CD8-positive, alpha-beta memory T cell (primary cell): Measurements from ENCODE around the gene ZNF221. TPM values are rescaled to one million over a fixed set of nuclear protein-coding genes. Genes with fewer than 3 reads are reported as not detected.

Source experiments
- CTCF ChIA-PET: fragments of 350-600 bp; sonication (Branson Sonifier 250); formaldehyde crosslinking; loops from one replicate; lab custom pipeline; 2021; ENCODE audit warnings: antibody characterized with exemption; lab: Charles Lee
- POLR2A ChIA-PET: fragments of 350-600 bp; sonication (Branson Sonifier 250); formaldehyde crosslinking; loops from one replicate; lab custom pipeline; 2021; ENCODE audit warnings: antibody characterized with exemption; lab: Charles Lee
- DNase-seq, 5 donors: peaks; one replicate each; pipeline versions ENCODE4 v3.0.0 to v3.0.0-alpha.2; 2020 to 2022; ENCODE audit warnings: mixed read lengths in 1 of 5
- H3K27ac ChIP-seq: one replicate; pipeline ENCODE4 v1.7.0; 2013; ENCODE audit warnings: low read depth, mild to moderate bottlenecking, low read length, moderate library complexity
- H3K27me3 ChIP-seq: 2 replicates; pipeline ENCODE4 v1.7.0; 2013; ENCODE audit warnings: low read length, mild to moderate bottlenecking; ENCODE audit not compliant: insufficient read depth, poor library complexity, severe bottlenecking
- H3K36me3 ChIP-seq: 2 replicates; pipeline ENCODE4 v1.7.0; 2013; ENCODE audit warnings: mild to moderate bottlenecking, low read length, moderate library complexity; ENCODE audit not compliant: insufficient read depth
- H3K4me1 ChIP-seq: 2 replicates; pipeline ENCODE4 v1.7.0; 2013; ENCODE audit warnings: mild to moderate bottlenecking, low read length, moderate library complexity; ENCODE audit not compliant: insufficient read depth
- H3K4me3 ChIP-seq: 2 replicates; pipeline ENCODE4 v1.7.0; 2013; ENCODE audit warnings: mild to moderate bottlenecking, low read length
- H3K9me3 ChIP-seq: 2 replicates; pipeline ENCODE4 v1.7.0; 2013; ENCODE audit warnings: mild to moderate bottlenecking, low read length
- H3K27ac Mint-ChIP-seq, 8 donors: one replicate each; pipeline ENCODE4 v1.8.0; 2020 to 2021; ENCODE audit warnings: mixed read lengths in 8 of 8, mild to moderate bottlenecking in 6 of 8, inconsistent platforms in 3 of 8, moderate library complexity in 3 of 8
- H3K27me3 Mint-ChIP-seq, 2 donors: one replicate each; pipeline ENCODE4 v1.8.0; 2020 to 2021; ENCODE audit warnings: mixed read lengths in 2 of 2, mild to moderate bottlenecking in 1 of 2, moderate library complexity in 1 of 2
- H3K36me3 Mint-ChIP-seq, 3 donors: one replicate each; pipeline ENCODE4 v1.8.0; 2020 to 2021; ENCODE audit warnings: mixed read lengths in 3 of 3, inconsistent platforms in 1 of 3, mild to moderate bottlenecking in 1 of 3
- H3K4me1 Mint-ChIP-seq, 3 donors: one replicate each; pipeline ENCODE4 v1.8.0; 2020 to 2021; ENCODE audit warnings: mixed read lengths in 3 of 3, inconsistent platforms in 1 of 3, mild to moderate bottlenecking in 1 of 3
- H3K4me3 Mint-ChIP-seq, 7 donors: one replicate each; pipeline ENCODE4 v1.8.0; 2020 to 2021; ENCODE audit warnings: mixed read lengths in 7 of 7, mild to moderate bottlenecking in 6 of 7, moderate library complexity in 4 of 7, inconsistent platforms in 2 of 7
- H3K9me3 Mint-ChIP-seq, 5 donors: one replicate each; pipeline ENCODE4 v1.8.0; 2020 to 2022; ENCODE audit warnings: mixed read lengths in 5 of 5, mild to moderate bottlenecking in 3 of 5, moderate library complexity in 2 of 5, inconsistent platforms in 1 of 5
- polyA plus RNA-seq: library from polyadenylated mRNA; unstranded; fragments of 300-500 nt; fragmentation: Illumina TruSeq; gene quantifications from one replicate; pipeline ENCODE4 v1.2.3, GENCODE V29; 2021
- total RNA-seq, 2 experiments: library from RNA; stranded (reverse); gene quantifications; one replicate each; pipeline ENCODE4 v1.2.3, GENCODE V29; 2021

The ZNF221 gene
- total and polyA plus RNA-seq, 3 experiments from 2014 or later: 1.7 to 3.3 (median 1.8) TPM

GRCh38 chr19:43966079-43966694, 15.2 kb downstream of the ZNF221 start:
- Histone ChIP-seq H3K9me3 (peaks cover 23% of the 10 kb centered on the region), H3K27me3 (no peaks in the 10 kb centered on the region), H3K4me1 (no peaks in the 10 kb centered on the region), H3K36me3 (peaks cover 6% of the 10 kb centered on the region), H3K4me3 (no peak overlapping the region), H3K27ac (no peak overlapping the region)
- Mint-ChIP-seq H3K4me1 (no peaks in the 10 kb centered on the region), H3K4me3 (no peak overlapping the region), H3K27me3 (no peaks in the 10 kb centered on the region), H3K36me3 (peaks cover 26 to 85% (median 64%) of the 10 kb centered on the region in 3 donors), H3K9me3 (peaks cover 54 to 93% (median 83%) of the 10 kb centered on the region in 5 donors), H3K27ac (no peak overlapping the region)
- ChIA-PET POLR2A (no interaction called here), CTCF (interaction anchor here (1.4 kb wide), 1 partner anchor 12 kb away, joined by 5 read pairs; no protein-coding TSS in a partner anchor)
- no peak for DNase-seq

DNA sequence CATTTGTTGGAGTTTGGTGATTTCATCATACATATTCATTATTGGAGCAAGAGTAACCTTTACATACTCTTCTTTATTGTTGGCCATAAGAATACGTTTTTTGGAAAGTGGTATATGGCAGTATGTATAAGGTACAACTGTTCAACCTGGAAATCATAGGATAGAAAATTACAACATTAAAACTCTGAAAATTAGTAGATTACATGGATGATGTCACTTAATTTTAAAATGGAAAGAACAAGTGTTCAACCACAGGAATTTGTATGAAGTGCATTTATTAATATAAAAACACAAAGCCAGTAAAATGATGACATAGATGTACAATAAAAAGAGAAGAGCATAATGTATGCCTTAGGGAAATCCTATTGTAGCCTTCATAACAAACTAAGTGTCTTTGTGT, 25.7 kb downstream of the ZNF221 start:
- no peaks in the 10 kb centered on the region for H3K4me1 ChIP-seq
- no peak overlapping the region for H3K4me3 ChIP-seq
- no peak for DNase-seq
- H3K27ac Mint-ChIP-seq: no peak overlapping the region
- H3K27me3 ChIP-seq: no peaks in the 10 kb centered on the region
- no peaks in the 10 kb centered on the region for H3K4me1 Mint-ChIP-seq
- peaks cover 4% of the 10 kb centered on the region for H3K9me3 ChIP-seq
- H3K36me3 Mint-ChIP-seq: peaks cover 0 to 51% (median 8%) of the 10 kb centered on the region in 3 donors
- no peak overlapping the region for H3K27ac ChIP-seq
- H3K4me3 Mint-ChIP-seq: no peak overlapping the region
- no peaks in the 10 kb centered on the region for H3K36me3 ChIP-seq
- H3K27me3 Mint-ChIP-seq: peaks cover 0 to 4% of the 10 kb centered on the region in 2 donors
- peaks cover 26 to 61% (median 52%) of the 10 kb centered on the region in 5 donors for H3K9me3 Mint-ChIP-seq
- CTCF ChIA-PET: no interaction called here
- POLR2A ChIA-PET: no interaction called here

DNA sequence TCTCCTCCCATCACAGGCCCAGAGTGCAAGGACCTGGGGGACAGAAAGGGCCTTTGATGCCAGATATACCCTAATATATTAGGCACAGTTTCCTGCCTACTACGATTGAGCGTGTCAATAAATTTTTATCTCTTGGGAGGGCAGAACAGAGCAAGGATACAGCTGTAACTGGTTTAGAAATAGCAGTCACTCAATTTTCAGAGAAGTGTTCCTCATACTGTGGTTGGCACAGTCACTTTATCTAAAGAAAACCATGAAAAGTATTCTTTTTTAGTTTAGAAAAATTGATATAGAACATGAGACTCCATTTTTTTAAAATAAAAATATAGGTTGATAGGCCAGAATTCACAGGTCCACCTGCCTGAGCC, 32.5 kb downstream of the ZNF221 start:
- DNase-seq: no peak
- H3K9me3 Mint-ChIP-seq: peaks cover 0 to 8% (median 5%) of the 10 kb centered on the region in 5 donors
- H3K9me3 ChIP-seq: no peaks in the 10 kb centered on the region
- H3K27ac Mint-ChIP-seq: peak overlapping the region; percentile 39 to 86 (median 68)
- H3K36me3 ChIP-seq: no peaks in the 10 kb centered on the region
- H3K4me3 ChIP-seq: peak overlapping the region; percentile 92
- POLR2A ChIA-PET: interaction anchor here (1.4 kb wide), 1 partner anchor 18 kb away, joined by 3 read pairs; no protein-coding TSS in a partner anchor
- H3K4me1 Mint-ChIP-seq: peaks cover 13 to 24% (median 15%) of the 10 kb centered on the region in 3 donors
- H3K27ac ChIP-seq: no peak overlapping the region
- H3K27me3 ChIP-seq: no peaks in the 10 kb centered on the region
- peaks cover 6% of the 10 kb centered on the region for H3K4me1 ChIP-seq
- H3K27me3 Mint-ChIP-seq: no peaks in the 10 kb centered on the region
- peaks cover 4 to 22% (median 17%) of the 10 kb centered on the region in 3 donors for H3K36me3 Mint-ChIP-seq
- CTCF ChIA-PET: no interaction called here
- peak overlapping the region; percentile 83 to 99 (median 95) for H3K4me3 Mint-ChIP-seq

DNA sequence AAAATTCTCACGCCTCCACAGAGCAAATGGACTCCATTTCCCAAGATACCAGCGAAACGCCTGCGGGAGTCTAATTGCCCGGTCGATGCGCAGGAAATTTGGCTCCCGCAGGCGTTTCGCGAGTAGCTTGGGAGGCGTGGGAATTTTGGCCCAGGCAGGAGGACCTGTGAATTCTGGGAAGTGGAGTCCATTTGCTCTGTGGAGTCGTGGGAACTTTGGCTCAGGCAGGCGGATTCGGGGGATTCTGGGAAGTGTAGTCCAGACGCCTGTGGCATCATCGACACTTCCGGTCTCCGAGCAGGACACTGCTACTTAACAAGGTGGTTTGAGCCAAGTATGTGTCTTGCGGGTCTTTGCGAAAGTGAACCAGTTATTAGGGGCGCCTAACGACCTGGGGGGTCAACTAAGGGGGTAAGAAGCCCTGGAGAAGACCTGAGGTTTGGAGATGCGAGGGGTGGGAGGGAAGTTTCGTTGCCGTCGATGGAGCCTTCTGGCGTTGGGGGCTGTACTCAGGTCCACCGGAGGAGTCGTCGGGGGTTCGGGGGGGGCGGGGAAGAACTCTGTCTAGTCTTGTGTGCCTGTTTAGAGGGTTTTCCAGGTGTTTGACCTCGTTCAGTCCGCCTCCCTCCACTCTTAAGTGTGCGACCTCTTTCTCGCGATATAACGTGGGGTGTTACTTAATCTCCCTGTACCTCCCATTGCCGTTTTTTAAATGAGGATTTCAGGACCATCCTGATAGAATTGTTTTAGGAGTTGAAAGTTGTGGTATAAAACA, 33.1 kb downstream of the ZNF221 start, which contains the start of gene ZNF155:
TSS of gene ZNF155 (plus strand) at position 277 of the 775 bp plus-strand sequence. CDS start 4,356 bp downstream, outside the sequence.
- CTCF ChIA-PET: no interaction called here
- no peaks in the 10 kb centered on the region for H3K9me3 ChIP-seq
- H3K4me1 ChIP-seq: peaks cover 6% of the 10 kb centered on the region
- Mint-ChIP-seq H3K4me3 (peak within 1 kb of the TSS; percentile 89 to 99 (median 98)), H3K9me3 (peaks cover 0 to 8% (median 3%) of the 10 kb centered on the region in 5 donors), H3K4me1 (peaks cover 15 to 26% (median 15%) of the 10 kb centered on the region in 3 donors), H3K36me3 (peaks cover 10 to 28% (median 23%) of the 10 kb centered on the region in 3 donors), H3K27ac (peak within 1 kb of the TSS; percentile 43 to 99 (median 95)), H3K27me3 (no peaks in the 10 kb centered on the region)
- POLR2A ChIA-PET: interaction anchor here (1.4 kb wide), 1 partner anchor 18 kb away, joined by 3 read pairs; no protein-coding TSS in a partner anchor
- no peaks in the 10 kb centered on the region for H3K27me3 ChIP-seq
- H3K36me3 ChIP-seq: no peaks in the 10 kb centered on the region
- DNase-seq: peak; percentile 50 to 77 (median 64)
- peak within 1 kb of the TSS; percentile 92 for H3K4me3 ChIP-seq
- peak within 1 kb of the TSS; percentile 39 for H3K27ac ChIP-seq

GRCh38 chr19:43984687-43985000, 33.6 kb downstream of the ZNF221 start:
- Histone ChIP-seq H3K36me3 (peaks cover 4% of the 10 kb centered on the region), H3K27ac (no peak overlapping the region), H3K27me3 (no peaks in the 10 kb centered on the region), H3K4me3 (peak overlapping the region; percentile 92), H3K9me3 (no peaks in the 10 kb centered on the region), H3K4me1 (peaks cover 6% of the 10 kb centered on the region)
- Mint-ChIP-seq H3K27me3 (no peaks in the 10 kb centered on the region), H3K36me3 (peaks cover 15 to 31% (median 29%) of the 10 kb centered on the region in 3 donors), H3K4me1 (peaks cover 15 to 26% (median 15%) of the 10 kb centered on the region in 3 donors), H3K9me3 (peaks cover 0 to 6% (median 3%) of the 10 kb centered on the region in 5 donors), H3K4me3 (peak overlapping the region; percentile 89 to 99 (median 98)), H3K27ac (peak overlapping the region in 7 of 8 donors; percentile 43 to 99 (median 95))
- POLR2A ChIA-PET: interaction anchor here (1.4 kb wide), 1 partner anchor 17 kb away, joined by 3 read pairs; no protein-coding TSS in a partner anchor
- DNase-seq: no peak
- CTCF ChIA-PET: no interaction called here

DNA sequence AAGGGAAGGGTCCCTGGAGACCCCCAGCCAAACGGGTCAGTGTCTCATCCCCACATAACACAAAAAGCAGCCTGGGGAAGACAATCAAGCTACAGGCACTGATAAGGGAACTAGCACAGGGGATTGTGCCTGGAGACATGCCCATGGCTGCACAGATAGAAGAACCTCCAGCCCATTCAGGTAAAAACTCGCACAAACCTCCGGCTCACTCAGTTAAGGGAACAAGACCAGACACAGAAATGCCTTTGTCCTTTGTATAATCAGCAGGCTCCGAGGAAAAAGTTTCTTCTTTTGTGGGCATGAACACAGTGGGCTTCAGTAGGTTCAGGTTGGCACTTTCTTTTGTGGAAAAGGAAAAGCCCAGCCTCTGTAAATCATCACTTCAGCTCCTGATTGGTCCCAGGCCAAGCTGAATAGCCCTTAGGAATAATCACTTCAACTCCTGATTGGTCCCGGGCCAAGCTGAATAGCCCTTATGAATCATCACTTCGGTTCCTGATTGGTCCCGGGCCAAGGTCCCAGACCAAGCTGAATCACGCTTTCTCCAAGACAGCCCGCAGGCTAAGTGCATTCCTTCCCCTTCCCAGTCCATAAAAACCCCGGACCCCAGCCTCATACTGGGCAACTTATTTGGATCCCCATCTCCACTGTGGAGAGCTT, 46.7 kb downstream of the ZNF221 start:
- Mint-ChIP-seq H3K4me3 (no peak overlapping the region), H3K36me3 (peaks cover 39 to 65% (median 56%) of the 10 kb centered on the region in 3 donors), H3K9me3 (peaks cover 21 to 48% (median 27%) of the 10 kb centered on the region in 5 donors), H3K27ac (no peak overlapping the region), H3K27me3 (peaks cover 0 to 1% of the 10 kb centered on the region in 2 donors), H3K4me1 (peaks cover 10% of the 10 kb centered on the region in 3 donors)
- no peak for DNase-seq
- H3K4me1 ChIP-seq: peaks cover 7% of the 10 kb centered on the region
- peaks cover 3% of the 10 kb centered on the region for H3K9me3 ChIP-seq
- CTCF ChIA-PET: no interaction called here
- H3K4me3 ChIP-seq: no peak overlapping the region
- POLR2A ChIA-PET: no interaction called here
- H3K36me3 ChIP-seq: peaks cover 23% of the 10 kb centered on the region
- H3K27ac ChIP-seq: no peak overlapping the region
- no peaks in the 10 kb centered on the region for H3K27me3 ChIP-seq

DNA sequence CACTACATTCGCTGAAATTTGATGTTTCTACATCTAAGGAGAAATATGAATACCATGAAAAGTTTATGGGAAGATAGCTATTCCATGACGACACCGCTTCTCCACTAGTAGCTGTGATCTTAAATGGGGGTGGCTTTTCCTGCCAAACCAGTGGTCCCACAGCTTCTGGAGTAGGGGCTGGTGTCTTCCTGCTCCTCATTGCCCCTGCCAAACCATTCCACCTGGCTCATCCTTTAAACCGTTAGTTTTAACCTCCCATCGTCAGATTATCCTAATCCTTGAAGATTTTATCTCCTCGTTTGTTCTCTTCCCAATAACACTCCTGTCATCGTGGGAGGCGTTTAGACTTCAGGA, 51.2 kb downstream of the ZNF221 start:
- ChIA-PET POLR2A (interaction anchor here (1.1 kb wide), 1 partner anchor 18 kb away, joined by 3 read pairs; the partner anchor contains the start of gene ZNF155), CTCF (no interaction called here)
- H3K4me3 Mint-ChIP-seq: peak overlapping the region; percentile 98 to 100 (median 99)
- peaks cover 22 to 41% (median 36%) of the 10 kb centered on the region in 3 donors for H3K36me3 Mint-ChIP-seq
- peak overlapping the region; percentile 88 to 99 (median 98) for H3K27ac Mint-ChIP-seq
- H3K9me3 Mint-ChIP-seq: peaks cover 26 to 40% (median 28%) of the 10 kb centered on the region in 5 donors
- H3K9me3 ChIP-seq: peaks cover 3% of the 10 kb centered on the region
- H3K27ac ChIP-seq: peak overlapping the region; percentile 69
- peak overlapping the region; percentile 85 for H3K4me3 ChIP-seq
- no peak for DNase-seq
- H3K4me1 Mint-ChIP-seq: peaks cover 19 to 23% (median 22%) of the 10 kb centered on the region in 3 donors
- peaks cover 0 to under 1% of the 10 kb centered on the region in 2 donors for H3K27me3 Mint-ChIP-seq
- H3K36me3 ChIP-seq: peaks cover 7% of the 10 kb centered on the region
- H3K27me3 ChIP-seq: no peaks in the 10 kb centered on the region
- H3K4me1 ChIP-seq: peaks cover 17% of the 10 kb centered on the region
